Measurements from ENCODE around the gene FAM171A1. TPM values are rescaled to one million over a fixed set of nuclear protein-coding genes. Genes with fewer than 3 reads are reported as not detected.

FAM171A1 gene
- total and polyA plus RNA-seq, 2 donors (not counting 1 experiment from before 2014, with no cell fraction given): 0.09 TPM; not detected in 1

- no peak for DNase-seq
- 83% methylated on average over 2 of the region's 4 CpGs for WGBS (ENCODE audit: insufficient coverage)
- Mint-ChIP-seq H3K27ac (no peak overlapping the region), H3K9me3 (ENCODE audit: insufficient read depth) (no peaks in the 10 kb centered on the region), H3K4me3 (no peak overlapping the region), H3K27me3 (peaks cover 29% of the 10 kb centered on the region), H3K4me1 (peaks cover 5% of the 10 kb centered on the region)
- intact Hi-C loops (cut with micrococcal nuclease): no loop called here
- no peak overlapping the region for H3K9ac ChIP-seq (ENCODE audit: low read length)
- peaks cover 0 to 3% of the 10 kb centered on the region in 2 donors for H3K4me1 ChIP-seq (ENCODE audit: control insufficient read depth in 2 of 2, insufficient read depth in 2 of 2, low read length in 2 of 2)
- no peak overlapping the region for H3K4me2 ChIP-seq (replicated peaks; ENCODE audit: low read depth, low read length, poor library complexity, severe bottlenecking)
- H3K27me3 ChIP-seq (replicated peaks in 1 of 4; ENCODE audit: control extremely low read depth in 1 of 4, control insufficient read depth in 3 of 4, insufficient read depth in 4 of 4, low read length in 3 of 4): no peaks in the 10 kb centered on the region
- no peak overlapping the region for H2AFZ ChIP-seq (ENCODE audit: insufficient read depth, low read depth, low read length, poor library complexity, severe bottlenecking)
- no peak overlapping the region for H3K4me3 ChIP-seq (ENCODE audit: control extremely low read depth in 1 of 5, extremely low read depth in 1 of 5, insufficient read depth in 1 of 5, low read depth in 2 of 5, low read length in 4 of 5)
- no peak for TF ChIP-seq CTCF (IDR thresholded peaks at IDR 0.05)
- TF ChIP-seq EZH2 (IDR thresholded peaks at IDR 0.05; ENCODE audit: borderline replicate concordance, insufficient read depth, low read depth, low read length, poor library complexity, severe bottlenecking): no peak
- H3K27ac ChIP-seq (ENCODE audit: low read length in 2 of 2): no peak overlapping the region
- POLR2A ChIA-PET: no interaction called here
- CTCF ChIA-PET: no interaction called here
- H3K36me3 ChIP-seq (replicated peaks in 1 of 2; ENCODE audit: control extremely low read depth in 1 of 2, control insufficient read depth in 1 of 2, extremely low read depth in 1 of 2, insufficient read depth in 2 of 2, low read length in 1 of 2): no peaks in the 10 kb centered on the region
- no peaks in the 10 kb centered on the region for H4K20me1 ChIP-seq (ENCODE audit: control insufficient read depth, insufficient read depth, low read length, poor library complexity, severe bottlenecking)
- H3K79me2 ChIP-seq (ENCODE audit: control insufficient read depth, insufficient read depth, low read length): no peaks in the 10 kb centered on the region
- H3K9me3 ChIP-seq (ENCODE audit: control extremely low read depth in 1 of 3, control insufficient read depth in 2 of 3, insufficient read depth in 1 of 3, low read length in 2 of 3): peaks cover 0 to 9% (median 0%) of the 10 kb centered on the region in 3 donors
- no peak for ATAC-seq (ENCODE audit: low read depth)
Measured at GRCh38 chr10:15197911-15198310, 173.2 kb downstream of the FAM171A1 start.

GRCh38 chr10:15197276-15197675 lies 173.8 kb downstream of the FAM171A1 start:
- no peak overlapping the region for H3K4me3 ChIP-seq (ENCODE audit: control extremely low read depth in 1 of 5, extremely low read depth in 1 of 5, insufficient read depth in 1 of 5, low read depth in 2 of 5, low read length in 4 of 5)
- no peak for ATAC-seq (ENCODE audit: low read depth)
- no peaks in the 10 kb centered on the region for H3K79me2 ChIP-seq (ENCODE audit: control insufficient read depth, insufficient read depth, low read length)
- H3K4me1 Mint-ChIP-seq: peaks cover 5% of the 10 kb centered on the region
- TF ChIP-seq EZH2 (IDR thresholded peaks at IDR 0.05; ENCODE audit: borderline replicate concordance, insufficient read depth, low read depth, low read length, poor library complexity, severe bottlenecking): no peak
- no peak for TF ChIP-seq CTCF (IDR thresholded peaks at IDR 0.05)
- no CpG with 5 or more reads among the region's 2 CpGs for WGBS (ENCODE audit: insufficient coverage)
- H3K4me2 ChIP-seq (replicated peaks; ENCODE audit: low read depth, low read length, poor library complexity, severe bottlenecking): no peak overlapping the region
- POLR2A ChIA-PET: no interaction called here
- no peaks in the 10 kb centered on the region for H3K27me3 ChIP-seq (replicated peaks in 1 of 4; ENCODE audit: control extremely low read depth in 1 of 4, control insufficient read depth in 3 of 4, insufficient read depth in 4 of 4, low read length in 3 of 4)
- H3K9me3 ChIP-seq (ENCODE audit: control extremely low read depth in 1 of 3, control insufficient read depth in 2 of 3, insufficient read depth in 1 of 3, low read length in 2 of 3): peaks cover 0 to 9% (median 0%) of the 10 kb centered on the region in 3 donors
- no peaks in the 10 kb centered on the region for H4K20me1 ChIP-seq (ENCODE audit: control insufficient read depth, insufficient read depth, low read length, poor library complexity, severe bottlenecking)
- H3K36me3 ChIP-seq (replicated peaks in 1 of 2; ENCODE audit: control extremely low read depth in 1 of 2, control insufficient read depth in 1 of 2, extremely low read depth in 1 of 2, insufficient read depth in 2 of 2, low read length in 1 of 2): no peaks in the 10 kb centered on the region
- no peak overlapping the region for H2AFZ ChIP-seq (ENCODE audit: insufficient read depth, low read depth, low read length, poor library complexity, severe bottlenecking)
- H3K4me3 Mint-ChIP-seq: no peak overlapping the region
- no peaks in the 10 kb centered on the region for H3K9me3 Mint-ChIP-seq (ENCODE audit: insufficient read depth)
- H3K27me3 Mint-ChIP-seq: peaks cover 29% of the 10 kb centered on the region
- H3K27ac Mint-ChIP-seq: no peak overlapping the region
- no peak overlapping the region for H3K27ac ChIP-seq (ENCODE audit: low read length in 2 of 2)
- H3K9ac ChIP-seq (ENCODE audit: low read length): no peak overlapping the region
- CTCF ChIA-PET: interaction anchor here (0.8 kb wide), 1 partner anchor 14 kb away, joined by 3 read pairs; no protein-coding TSS in a partner anchor
- peaks cover 0 to 3% of the 10 kb centered on the region in 2 donors for H3K4me1 ChIP-seq (ENCODE audit: control insufficient read depth in 2 of 2, insufficient read depth in 2 of 2, low read length in 2 of 2)
- intact Hi-C loops (cut with micrococcal nuclease): no loop called here
- no peak for DNase-seq
